Mucosa of descending colon (tissue), 3 donors: ENCODE data around the gene SLC4A1. TPM values are rescaled to one million over a fixed set of nuclear protein-coding genes. Genes with fewer than 3 reads are reported as not detected.

Experiments
- ATAC-seq: fragments of 200-7000 bp; cut with Tn5 transposase; one replicate; pipeline ENCODE4 v1.9.1; 2020; ENCODE audit warnings: mild to moderate bottlenecking, moderate library complexity
- DNase-seq, 3 donors: peaks; one replicate each; pipeline ENCODE4 v3.0.0-alpha.2; 2020
- H3K36me3 ChIP-seq: fragments of 200-600 bp; one replicate; pipeline ENCODE4 v1.8.0; 2021; ENCODE audit warnings: low read depth, mild to moderate bottlenecking
- H3K4me1 ChIP-seq: fragments of 200-600 bp; one replicate; pipeline ENCODE4 v1.8.0; 2021; ENCODE audit warnings: low read depth, mild to moderate bottlenecking
- H3K4me3 ChIP-seq: fragments of 200-600 bp; one replicate; pipeline ENCODE4 v1.8.0; 2021; ENCODE audit warnings: mild to moderate bottlenecking
- H3K9me3 ChIP-seq: fragments of 200-600 bp; one replicate; pipeline ENCODE4 v1.8.0; 2021; ENCODE audit warnings: mild to moderate bottlenecking
- intact Hi-C, 2 donors: fragments of 100-400 bp; cut with DNase I in 1 of 2; cut with micrococcal nuclease in 1 of 2; formaldehyde crosslinking; loops; one replicate each; pipeline versions ENCODE4 v1.11.0 to v1.11.1; 2022; cut with DNase I, micrococcal nuclease
- total RNA-seq, 3 donors: library from RNA; stranded (reverse); fragmentation: NEBNext Ultra II Directional in 2 of 3; extraction: Animal tissue kit (Norgen Biotek cat#: 25700) in 2 of 3; gene quantifications; one replicate each; pipeline versions ENCODE4 v1.2.1 to v1.2.4, GENCODE V29; 2021 to 2023
- TF ChIP-seq, protein P1 (sequence below): fragments of 200-600 bp; IDR thresholded peaks from one replicate; pipeline ENCODE4 v1.8.0; 2022; ENCODE audit warnings: antibody characterized with exemption, mild to moderate bottlenecking
- donor health status: DM: no; HTN: no; CAD: no; lungs with moderate emphysema.
- donor health status: DM: no; HTN: no; CAD: no.
- donor health status: DM: no; HTN: yes; CAD: no.

Gene SLC4A1
- total RNA-seq, 3 donors from 2014 or later, result not detected

DNA sequence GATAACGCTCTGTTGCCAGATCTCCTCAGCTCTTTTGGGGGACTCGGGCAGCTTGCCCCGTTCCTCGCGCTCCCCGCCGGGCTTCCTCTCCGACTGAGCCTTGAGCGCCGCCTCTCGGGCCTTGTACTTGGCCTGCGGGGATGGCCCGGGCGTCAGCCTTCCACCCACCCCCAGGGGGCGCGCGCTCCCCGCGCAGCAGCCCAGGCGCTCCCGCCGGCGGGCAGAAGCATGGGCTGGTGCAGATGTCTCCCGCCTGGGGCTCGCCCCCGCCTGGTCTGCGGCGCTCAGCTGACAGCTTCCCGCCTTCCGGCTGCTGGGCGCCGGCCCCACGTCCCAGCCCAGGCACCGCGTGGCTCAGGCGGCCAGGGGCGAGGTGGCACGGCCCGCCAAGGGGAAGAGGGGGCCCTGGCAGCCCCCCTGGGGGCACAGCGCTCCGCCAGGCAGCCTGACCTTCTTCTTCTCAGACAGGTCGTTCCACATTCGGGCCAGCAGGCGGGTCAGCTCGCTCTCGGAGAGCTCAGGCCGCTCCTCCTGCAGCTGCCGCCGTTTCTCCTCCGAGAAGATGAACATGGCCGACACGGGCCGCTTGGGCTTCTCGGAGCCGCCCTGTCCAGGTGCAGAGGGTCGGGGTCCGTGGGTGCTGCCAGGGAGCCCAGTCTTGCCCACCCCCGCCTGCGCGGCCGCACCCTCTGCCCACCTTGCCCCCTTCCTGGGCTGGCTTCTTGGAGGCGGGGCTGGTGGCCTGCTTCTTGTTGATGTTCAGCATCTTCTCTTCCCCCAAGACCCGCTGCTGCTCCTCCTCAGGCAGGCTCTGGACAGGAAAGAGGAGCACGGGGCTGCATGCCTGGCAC, 57.4 kb downstream of the SLC4A1 start:
- H3K9me3 ChIP-seq, result no peaks in the 10 kb centered on the region
- no peak overlapping the region for H3K4me3 ChIP-seq
- DNase-seq (peak; percentile 91 to 93 (median 92)), ATAC-seq (peak; percentile 97)
- TF ChIP-seq, protein P1, sequence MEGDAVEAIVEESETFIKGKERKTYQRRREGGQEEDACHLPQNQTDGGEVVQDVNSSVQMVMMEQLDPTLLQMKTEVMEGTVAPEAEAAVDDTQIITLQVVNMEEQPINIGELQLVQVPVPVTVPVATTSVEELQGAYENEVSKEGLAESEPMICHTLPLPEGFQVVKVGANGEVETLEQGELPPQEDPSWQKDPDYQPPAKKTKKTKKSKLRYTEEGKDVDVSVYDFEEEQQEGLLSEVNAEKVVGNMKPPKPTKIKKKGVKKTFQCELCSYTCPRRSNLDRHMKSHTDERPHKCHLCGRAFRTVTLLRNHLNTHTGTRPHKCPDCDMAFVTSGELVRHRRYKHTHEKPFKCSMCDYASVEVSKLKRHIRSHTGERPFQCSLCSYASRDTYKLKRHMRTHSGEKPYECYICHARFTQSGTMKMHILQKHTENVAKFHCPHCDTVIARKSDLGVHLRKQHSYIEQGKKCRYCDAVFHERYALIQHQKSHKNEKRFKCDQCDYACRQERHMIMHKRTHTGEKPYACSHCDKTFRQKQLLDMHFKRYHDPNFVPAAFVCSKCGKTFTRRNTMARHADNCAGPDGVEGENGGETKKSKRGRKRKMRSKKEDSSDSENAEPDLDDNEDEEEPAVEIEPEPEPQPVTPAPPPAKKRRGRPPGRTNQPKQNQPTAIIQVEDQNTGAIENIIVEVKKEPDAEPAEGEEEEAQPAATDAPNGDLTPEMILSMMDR, result peak; percentile 99
- H3K36me3 ChIP-seq, result no peaks in the 10 kb centered on the region
- H3K4me1 ChIP-seq, result peaks cover 13% of the 10 kb centered on the region
- intact Hi-C loops, result loop anchor here (5.0 to 10.0 kb wide), 2 partner anchors 107 to 124 kb away; no protein-coding TSS in a partner anchor

- no peaks in the 10 kb centered on the region for H3K36me3 ChIP-seq
Observed at GRCh38 chr17:44209786-44210341, 58.1 kb downstream of the SLC4A1 start.

DNA sequence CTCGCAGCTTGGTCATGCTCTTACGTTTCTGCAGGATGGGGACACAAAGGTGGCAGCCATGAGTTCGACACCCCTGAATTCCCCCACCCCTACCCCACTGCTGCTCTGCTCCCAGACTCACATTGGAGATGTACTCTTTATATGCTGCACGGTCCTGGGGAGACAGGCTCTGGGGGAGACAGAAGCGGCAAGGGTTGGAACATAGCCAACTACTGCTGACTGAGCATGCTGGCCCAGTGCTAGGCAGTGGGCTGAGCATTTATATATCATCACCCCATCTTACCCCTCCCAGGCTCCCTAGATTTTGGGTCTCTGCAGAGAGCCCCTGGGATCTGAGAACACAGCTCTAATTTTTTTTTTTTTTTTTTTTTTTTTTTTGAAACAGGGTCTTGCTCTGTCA, 60.2 kb downstream of the SLC4A1 start:
- Histone ChIP-seq H3K4me3 (no peak overlapping the region), H3K4me1 (peaks cover 17% of the 10 kb centered on the region), H3K9me3 (no peaks in the 10 kb centered on the region), H3K36me3 (no peaks in the 10 kb centered on the region)
- intact Hi-C loops, result no loop called here
- TF ChIP-seq, protein P1, result no peak
- no peak for DNase-seq
- ATAC-seq, result no peak

More at GRCh38 chr17:44209786-44210341, 58.1 kb downstream of the SLC4A1 start:
- DNase-seq, result no peak
- peaks cover 13% of the 10 kb centered on the region for H3K4me1 ChIP-seq
- H3K9me3 ChIP-seq, result no peaks in the 10 kb centered on the region
- TF ChIP-seq, protein P1, result no peak
- H3K4me3 ChIP-seq, result no peak overlapping the region
- intact Hi-C loops, result loop anchor here (5.0 to 10.0 kb wide), 2 partner anchors 107 to 125 kb away; no protein-coding TSS in a partner anchor
- no peak for ATAC-seq

- Histone ChIP-seq H3K4me3 (no peak overlapping the region), H3K36me3 (no peaks in the 10 kb centered on the region), H3K4me1 (peaks cover 17% of the 10 kb centered on the region), H3K9me3 (no peaks in the 10 kb centered on the region)
- intact Hi-C loops, result no loop called here
- no peak for DNase-seq
- TF ChIP-seq, protein P1, result no peak
- no peak for ATAC-seq
Observed at GRCh38 chr17:44207319-44207718, 60.6 kb downstream of the SLC4A1 start.

- intact Hi-C loops, result no loop called here
- no peak for DNase-seq
- Histone ChIP-seq H3K9me3 (no peaks in the 10 kb centered on the region), H3K4me1 (peaks cover 17% of the 10 kb centered on the region), H3K36me3 (no peaks in the 10 kb centered on the region), H3K4me3 (no peak overlapping the region)
- no peak for ATAC-seq
- TF ChIP-seq, protein P1, result no peak
Observed at GRCh38 chr17:44206825-44207155, 61.1 kb downstream of the SLC4A1 start.
